Neutrophil (primary cell): ENCODE data around the gene DISC1.

Experiments used
- H3K27ac ChIP-seq: fragments of 200-600 bp; sonication (generic); 2 replicates; pipeline ENCODE4 v1.5.1; 2016; ENCODE audit warnings: mild to moderate bottlenecking, moderate library complexity
- H3K27me3 ChIP-seq: fragments of 200-600 bp; sonication (generic); 2 replicates; pipeline ENCODE4 v1.6.0; 2016; ENCODE audit warnings: mild to moderate bottlenecking
- H3K36me3 ChIP-seq: fragments of 200-600 bp; sonication (generic); 2 replicates; pipeline ENCODE4 v1.5.1; 2017
- H3K4me1 ChIP-seq, 2 experiments: fragments of 200-600 bp in 1 of 2; sonication (generic) in 1 of 2; 1 replicate in 1 of 2; 2 replicates in 1 of 2; pipeline versions ENCODE4 v1.5.1 to v1.6.1; 2013 to 2016; ENCODE audit warnings: low read depth in 1 of 2, low read length in 1 of 2, mild to moderate bottlenecking in 1 of 2, moderate library complexity in 1 of 2; ENCODE audit not compliant: control insufficient read depth in 1 of 2, insufficient read depth in 1 of 2
- H3K4me3 ChIP-seq, 2 experiments: fragments of 200-600 bp in 1 of 2; sonication (generic) in 1 of 2; 1 replicate in 1 of 2; 2 replicates in 1 of 2; pipeline ENCODE4 v1.5.1; 2013 to 2016; ENCODE audit warnings: low read depth in 1 of 2, low read length in 1 of 2, mild to moderate bottlenecking in 1 of 2, moderate library complexity in 1 of 2
- H3K9me3 ChIP-seq: fragments of 200-600 bp; sonication (generic); 2 replicates; pipeline ENCODE4 v1.5.1; 2016
- CTCF ChIP-seq: fragments of 200-600 bp; sonication (generic); IDR thresholded peaks from 2 replicates; pipeline ENCODE4 v1.5.1; 2016; ENCODE audit warnings: antibody characterized with exemption

DISC1 gene

GRCh38 chr1:231973830-231974229, 347.2 kb downstream of the DISC1 start:
- TF ChIP-seq CTCF, result no peak
- Histone ChIP-seq H3K9me3 (no peaks in the 10 kb centered on the region), H3K4me3 (no peak overlapping the region)

GRCh38 chr1:231976231-231976630, 349.6 kb downstream of the DISC1 start:
- H3K9me3 ChIP-seq, result no peaks in the 10 kb centered on the region
- H3K4me3 ChIP-seq, result no peak overlapping the region
- no peak overlapping the region for H3K27ac ChIP-seq
- TF ChIP-seq CTCF, result no peak
- no peaks in the 10 kb centered on the region for H3K36me3 ChIP-seq
- peaks cover 7% of the 10 kb centered on the region for H3K27me3 ChIP-seq
- no peaks in the 10 kb centered on the region for H3K4me1 ChIP-seq

More at GRCh38 chr1:231973830-231974229, 347.2 kb downstream of the DISC1 start:
- peaks cover 8% of the 10 kb centered on the region for H3K27me3 ChIP-seq
- H3K27ac ChIP-seq, result no peak overlapping the region
- no peaks in the 10 kb centered on the region for H3K4me1 ChIP-seq
- no peaks in the 10 kb centered on the region for H3K36me3 ChIP-seq

- Histone ChIP-seq H3K27me3 (no peaks in the 10 kb centered on the region), H3K4me1 (no peaks in the 10 kb centered on the region), H3K27ac (no peak overlapping the region), H3K36me3 (no peaks in the 10 kb centered on the region), H3K9me3 (no peaks in the 10 kb centered on the region), H3K4me3 (no peak overlapping the region)
- no peak for TF ChIP-seq CTCF
Observed at GRCh38 chr1:231981675-231982074, 355.1 kb downstream of the DISC1 start.

GRCh38 chr1:231982871-231983587, 356.4 kb downstream of the DISC1 start:
- Histone ChIP-seq H3K4me1 (no peaks in the 10 kb centered on the region), H3K27ac (no peak overlapping the region), H3K27me3 (no peaks in the 10 kb centered on the region), H3K9me3 (no peaks in the 10 kb centered on the region), H3K36me3 (no peaks in the 10 kb centered on the region), H3K4me3 (no peak overlapping the region)
- TF ChIP-seq CTCF, result no peak

GRCh38 chr1:231983588-231984193, 357.1 kb downstream of the DISC1 start:
- Histone ChIP-seq H3K4me1 (no peaks in the 10 kb centered on the region), H3K27me3 (no peaks in the 10 kb centered on the region), H3K36me3 (no peaks in the 10 kb centered on the region), H3K9me3 (no peaks in the 10 kb centered on the region), H3K27ac (no peak overlapping the region), H3K4me3 (no peak overlapping the region)
- TF ChIP-seq CTCF, result no peak
